Measurements from ENCODE around the gene BNIP5.

Gene BNIP5

GRCh38 chr6:36290668-36291620 is 45.7 kb downstream of the BNIP5 start:
- no peak for DNase-seq

- DNase-seq: no peak
These were observed 47.3 kb downstream of the BNIP5 start for GRCh38 chr6:36289281-36289878.

GRCh38 chr6:36286858-36287257 is 49.8 kb downstream of the BNIP5 start:
- no peak for DNase-seq

- no peak for DNase-seq
These were observed 50.9 kb downstream of the BNIP5 start for GRCh38 chr6:36285797-36286196.

- DNase-seq: peak; percentile 91
These were observed 51.5 kb downstream of the BNIP5 start for GRCh38 chr6:36285187-36285671.

GRCh38 chr6:36284359-36284758 is 52.3 kb downstream of the BNIP5 start:
- no peak for DNase-seq

GRCh38 chr6:36283608-36284007 is 53.1 kb downstream of the BNIP5 start:
- no peak for DNase-seq

- DNase-seq: no peak
These were observed 55.7 kb downstream of the BNIP5 start for GRCh38 chr6:36280983-36281382.

GRCh38 chr6:36280467-36280866 is 56.2 kb downstream of the BNIP5 start:
- no peak for DNase-seq

- no peak for DNase-seq
These were observed 58.7 kb downstream of the BNIP5 start for GRCh38 chr6:36277946-36278470.

- DNase-seq: no peak
These were observed 59.8 kb downstream of the BNIP5 start for GRCh38 chr6:36276581-36277536.

- DNase-seq: no peak
These were observed 62.7 kb downstream of the BNIP5 start for GRCh38 chr6:36273802-36274514.

GRCh38 chr6:36273067-36273466 is 63.6 kb downstream of the BNIP5 start:
- DNase-seq: no peak

GRCh38 chr6:36272234-36272633 is 64.5 kb downstream of the BNIP5 start:
- DNase-seq: no peak

- no peak for DNase-seq
These were observed 66.6 kb downstream of the BNIP5 start, which contains the start of gene PNPLA1 for GRCh38 chr6:36269834-36270705. Gene PNPLA1, plus strand, starts transcription at chr6:36270060. Its CDS starts 400 bp downstream, at chr6:36270460.

GRCh38 chr6:36268478-36269275 is 68.0 kb downstream of the BNIP5 start:
- DNase-seq: no peak

GRCh38 chr6:36267731-36268477 is 68.8 kb downstream of the BNIP5 start:
- DNase-seq: no peak

- no peak for DNase-seq
These were observed 69.6 kb downstream of the BNIP5 start for GRCh38 chr6:36266913-36267644.

All from retina (tissue), 1 donor.